ENCODE results near the gene GNG7.

DNA sequence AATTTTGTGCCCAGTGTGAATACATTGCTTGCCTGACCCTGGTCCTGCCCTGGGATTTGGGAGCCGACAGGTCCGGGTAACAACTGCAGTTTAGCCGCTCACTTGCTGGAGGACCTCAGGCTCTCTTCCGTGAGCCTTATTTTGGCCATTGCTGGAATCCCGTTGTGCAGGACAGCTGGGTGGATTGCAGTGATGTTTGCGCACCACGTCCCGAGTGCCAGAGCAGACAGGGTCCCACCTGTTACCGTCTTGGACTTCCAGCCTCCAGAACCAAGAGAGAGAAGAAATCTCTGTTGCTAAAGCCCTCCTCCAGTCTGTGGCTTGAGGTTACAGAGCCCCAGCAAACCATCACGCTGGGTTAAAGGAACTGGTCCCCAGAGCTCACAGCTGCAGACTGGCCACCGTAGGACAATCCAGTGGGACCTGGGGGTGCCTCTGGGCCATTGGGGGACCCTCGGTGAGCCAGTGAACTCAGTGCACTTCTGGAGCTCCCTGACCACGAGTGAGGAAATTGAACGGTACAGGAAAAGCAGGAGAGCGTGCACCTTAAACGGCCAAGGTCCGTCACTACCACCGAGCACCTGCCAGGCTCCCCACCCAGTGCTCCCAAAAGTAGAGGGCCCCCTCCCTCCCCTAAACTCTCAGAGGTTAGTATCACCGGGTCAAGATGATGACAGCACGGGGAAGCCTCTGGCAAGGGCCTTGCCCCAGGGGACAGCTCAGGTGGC, 92.9 kb downstream of the GNG7 start:
- TF ChIP-seq, protein P1, sequence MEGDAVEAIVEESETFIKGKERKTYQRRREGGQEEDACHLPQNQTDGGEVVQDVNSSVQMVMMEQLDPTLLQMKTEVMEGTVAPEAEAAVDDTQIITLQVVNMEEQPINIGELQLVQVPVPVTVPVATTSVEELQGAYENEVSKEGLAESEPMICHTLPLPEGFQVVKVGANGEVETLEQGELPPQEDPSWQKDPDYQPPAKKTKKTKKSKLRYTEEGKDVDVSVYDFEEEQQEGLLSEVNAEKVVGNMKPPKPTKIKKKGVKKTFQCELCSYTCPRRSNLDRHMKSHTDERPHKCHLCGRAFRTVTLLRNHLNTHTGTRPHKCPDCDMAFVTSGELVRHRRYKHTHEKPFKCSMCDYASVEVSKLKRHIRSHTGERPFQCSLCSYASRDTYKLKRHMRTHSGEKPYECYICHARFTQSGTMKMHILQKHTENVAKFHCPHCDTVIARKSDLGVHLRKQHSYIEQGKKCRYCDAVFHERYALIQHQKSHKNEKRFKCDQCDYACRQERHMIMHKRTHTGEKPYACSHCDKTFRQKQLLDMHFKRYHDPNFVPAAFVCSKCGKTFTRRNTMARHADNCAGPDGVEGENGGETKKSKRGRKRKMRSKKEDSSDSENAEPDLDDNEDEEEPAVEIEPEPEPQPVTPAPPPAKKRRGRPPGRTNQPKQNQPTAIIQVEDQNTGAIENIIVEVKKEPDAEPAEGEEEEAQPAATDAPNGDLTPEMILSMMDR (IDR thresholded peaks at IDR 0.05), result no peak
- TF ChIP-seq POLR2A (IDR thresholded peaks at IDR 0.05), result no peak

Data from adrenal gland (tissue), 5 donors.